ENCODE results near the gene ZNF467.

Gene ZNF467

GRCh38 chr7:149790146-149790548, 16.8 kb upstream of the ZNF467 start:
- peak; percentile 29 for TF ChIP-seq CTCF (IDR thresholded peaks at IDR 0.05)
- Histone ChIP-seq H3K9me3 (ENCODE audit: control insufficient read depth, low read length) (no peaks in the 10 kb centered on the region), H3K4me1 (peaks cover 3% of the 10 kb centered on the region), H3K79me2 (no peaks in the 10 kb centered on the region), H3K36me3 (ENCODE audit: control insufficient read depth, insufficient read depth, low read length) (no peaks in the 10 kb centered on the region), H2AFZ (no peak overlapping the region), H3K9ac (no peak overlapping the region), H3K27ac (no peak overlapping the region), H3K4me3 (ENCODE audit: low read depth, low read length) (no peak overlapping the region), H3K27me3 (ENCODE audit: control insufficient read depth, insufficient read depth, low read length) (no peaks in the 10 kb centered on the region), H3K4me2 (ENCODE audit: low read length) (peak overlapping the region; percentile 35)

DNA sequence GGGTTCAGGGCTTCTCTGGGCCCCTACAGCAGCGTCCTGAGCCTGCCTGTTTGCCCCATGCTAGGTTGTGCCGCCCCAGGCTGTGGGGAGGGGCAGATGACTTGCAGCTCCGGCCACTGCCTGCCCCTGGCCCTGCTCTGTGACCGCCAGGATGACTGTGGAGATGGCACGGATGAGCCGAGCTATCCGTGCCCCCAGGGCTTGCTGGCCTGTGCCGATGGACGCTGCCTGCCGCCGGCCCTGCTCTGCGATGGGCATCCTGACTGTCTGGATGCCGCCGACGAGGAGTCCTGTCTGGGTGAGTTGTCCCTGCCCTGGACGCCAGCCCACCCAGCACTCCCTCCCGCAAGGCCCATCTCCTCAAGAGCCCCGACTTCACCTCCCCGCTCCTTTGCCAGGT, 15.7 kb upstream of the ZNF467 start:
- H3K27ac ChIP-seq, result no peak overlapping the region
- no peak overlapping the region for H3K9ac ChIP-seq
- H2AFZ ChIP-seq, result no peak overlapping the region
- H3K27me3 ChIP-seq (ENCODE audit: control insufficient read depth, insufficient read depth, low read length), result no peaks in the 10 kb centered on the region
- peaks cover 3% of the 10 kb centered on the region for H3K4me1 ChIP-seq
- H3K4me2 ChIP-seq (ENCODE audit: low read length), result no peak overlapping the region
- no peak for TF ChIP-seq CTCF (IDR thresholded peaks at IDR 0.05)
- H3K79me2 ChIP-seq, result no peaks in the 10 kb centered on the region
- no peaks in the 10 kb centered on the region for H3K9me3 ChIP-seq (ENCODE audit: control insufficient read depth, low read length)
- H3K4me3 ChIP-seq (ENCODE audit: low read depth, low read length), result no peak overlapping the region
- H3K36me3 ChIP-seq (ENCODE audit: control insufficient read depth, insufficient read depth, low read length), result no peaks in the 10 kb centered on the region

GRCh38 chr7:149788300-149788851, 15.0 kb upstream of the ZNF467 start:
- no peak overlapping the region for H3K4me3 ChIP-seq (ENCODE audit: low read depth, low read length)
- H3K27me3 ChIP-seq (ENCODE audit: control insufficient read depth, insufficient read depth, low read length), result no peaks in the 10 kb centered on the region
- H3K36me3 ChIP-seq (ENCODE audit: control insufficient read depth, insufficient read depth, low read length), result no peaks in the 10 kb centered on the region
- H3K4me2 ChIP-seq (ENCODE audit: low read length), result no peak overlapping the region
- H3K4me1 ChIP-seq, result peaks cover 3% of the 10 kb centered on the region
- no peak for TF ChIP-seq CTCF (IDR thresholded peaks at IDR 0.05)
- no peaks in the 10 kb centered on the region for H3K9me3 ChIP-seq (ENCODE audit: control insufficient read depth, low read length)
- no peaks in the 10 kb centered on the region for H3K79me2 ChIP-seq
- H2AFZ ChIP-seq, result no peak overlapping the region
- H3K9ac ChIP-seq, result no peak overlapping the region
- H3K27ac ChIP-seq, result no peak overlapping the region

DNA sequence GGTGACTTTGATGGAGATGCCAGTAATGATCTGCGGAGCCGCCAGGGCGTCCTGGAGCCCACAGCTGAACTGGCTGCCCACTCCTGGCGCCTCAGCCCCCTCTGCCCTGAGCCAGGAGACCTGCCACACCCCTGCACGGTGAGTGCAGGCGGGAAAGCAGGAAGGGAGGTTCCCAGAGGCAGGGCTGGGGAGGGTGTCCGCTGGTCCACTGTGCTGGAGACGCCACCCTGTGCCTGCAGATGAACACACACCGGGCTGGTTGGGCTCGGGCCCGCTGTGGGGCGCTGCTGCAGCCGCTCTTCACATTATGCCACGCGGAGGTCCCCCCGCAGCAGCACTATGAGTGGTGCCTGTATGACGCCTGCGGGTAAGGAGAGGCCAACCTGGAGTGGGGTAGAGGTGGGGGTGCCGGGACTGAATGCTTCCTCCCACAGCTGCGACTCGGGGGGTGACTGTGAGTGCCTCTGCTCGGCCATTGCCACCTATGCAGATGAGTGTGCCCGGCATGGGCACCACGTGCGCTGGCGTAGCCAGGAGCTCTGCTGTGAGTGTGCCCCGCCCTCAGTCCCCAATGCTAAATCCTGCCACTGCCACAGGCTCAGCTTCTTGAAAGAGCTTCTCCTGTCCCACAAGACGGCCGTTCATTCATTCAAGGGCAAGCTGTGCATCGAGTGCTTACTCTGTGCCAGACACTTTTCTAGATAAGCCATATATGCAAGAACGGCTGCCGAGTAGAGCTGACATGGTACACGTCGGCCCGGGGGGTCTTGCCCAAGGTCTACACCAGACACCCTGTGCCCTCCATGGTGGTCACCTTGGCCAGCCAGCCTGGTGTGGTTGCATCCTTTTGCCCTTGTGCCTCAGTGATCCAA, 14.3 kb upstream of the ZNF467 start:
- H3K79me2 ChIP-seq, result no peaks in the 10 kb centered on the region
- H3K36me3 ChIP-seq (ENCODE audit: control insufficient read depth, insufficient read depth, low read length), result no peaks in the 10 kb centered on the region
- no peak overlapping the region for H3K27ac ChIP-seq
- H3K4me1 ChIP-seq, result peaks cover 3% of the 10 kb centered on the region
- no peak overlapping the region for H3K4me2 ChIP-seq (ENCODE audit: low read length)
- peak; percentile 36 for TF ChIP-seq CTCF (IDR thresholded peaks at IDR 0.05)
- no peak overlapping the region for H3K4me3 ChIP-seq (ENCODE audit: low read depth, low read length)
- H3K27me3 ChIP-seq (ENCODE audit: control insufficient read depth, insufficient read depth, low read length), result no peaks in the 10 kb centered on the region
- H2AFZ ChIP-seq, result no peak overlapping the region
- no peak overlapping the region for H3K9ac ChIP-seq
- H3K9me3 ChIP-seq (ENCODE audit: control insufficient read depth, low read length), result no peaks in the 10 kb centered on the region

Data from parathyroid adenoma (tissue), 2 donors.